Amygdala (tissue), 56 donors: ENCODE data around the gene OR6N2.

Experiments used
- DNase-seq, 56 donors: peaks; one replicate each; lab custom pipeline; 2025; lab: John Stamatoyannopoulos, UW

The OR6N2 gene

DNA sequence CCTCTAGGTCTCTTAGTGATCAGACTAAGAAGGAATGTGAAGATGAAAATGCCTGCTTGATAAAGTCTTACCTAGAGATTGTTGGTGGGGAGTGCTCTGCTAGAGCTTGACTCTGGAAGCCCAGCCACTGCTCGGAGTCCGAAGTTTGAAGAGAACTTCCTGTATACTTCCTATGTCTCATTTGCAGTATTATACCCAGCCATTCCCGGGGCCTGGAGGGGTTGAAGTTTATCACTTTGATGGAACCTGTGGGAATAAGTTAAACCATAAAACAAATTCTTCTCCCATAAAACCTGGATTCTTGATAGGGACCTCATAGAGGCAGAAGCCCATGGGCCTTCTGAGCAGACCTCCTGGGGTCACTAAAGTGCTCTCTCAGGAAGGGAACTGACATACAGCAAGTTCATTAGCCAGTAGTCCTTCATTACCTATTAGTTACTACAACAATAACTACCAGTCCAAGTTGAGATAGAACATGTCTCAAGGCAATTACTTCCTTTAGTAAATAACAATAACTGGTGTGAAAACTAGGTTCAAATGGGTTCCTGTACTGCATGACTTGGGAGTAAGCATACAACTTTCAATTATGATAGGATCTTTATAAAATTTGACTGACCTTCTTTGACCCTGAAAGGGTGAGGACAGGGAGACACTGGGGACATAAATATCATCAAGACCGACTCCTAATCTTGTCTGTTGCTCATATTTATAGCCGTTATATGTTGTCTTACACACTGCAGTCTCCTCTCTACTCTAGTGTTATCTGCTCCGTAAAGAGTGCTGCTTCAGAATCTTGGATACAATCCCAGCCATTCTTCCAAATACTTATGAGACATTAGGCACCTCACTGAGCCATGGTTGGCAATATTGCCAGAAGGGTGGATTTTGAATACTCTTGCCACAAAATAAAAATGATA lies 8.8 kb downstream of the OR6N2 start, which contains the start of gene OR6N1:
TSS of gene OR6N1 (minus strand) at position 246 of the 917 bp plus-strand sequence. CDS start 5,513 bp downstream, outside the sequence.
- no peak for DNase-seq

DNA sequence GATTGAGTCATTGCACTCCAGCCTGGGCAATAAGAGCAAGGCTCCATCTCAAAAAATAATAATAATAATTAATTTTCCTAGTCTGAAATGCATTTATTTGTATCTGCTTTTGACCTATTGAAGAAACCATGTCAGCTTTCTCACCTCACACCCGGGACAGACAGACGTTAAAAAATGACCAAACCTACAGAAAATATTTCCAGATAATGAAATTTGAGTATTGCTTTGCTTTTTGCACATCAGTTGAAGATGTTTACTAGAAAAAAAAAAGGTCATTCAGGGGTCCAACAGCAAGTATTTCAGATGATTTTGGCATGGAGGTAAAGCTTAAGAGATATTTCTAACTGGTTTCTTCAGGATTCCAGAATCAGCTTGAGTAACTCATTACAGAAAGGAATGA lies 26.6 kb downstream of the OR6N2 start, which contains the start of gene OR6K6:
TSS of gene OR6K6 (plus strand) at position 301 of the 400 bp plus-strand sequence. CDS start 168 bp downstream, outside the sequence.
- no peak for DNase-seq

DNA sequence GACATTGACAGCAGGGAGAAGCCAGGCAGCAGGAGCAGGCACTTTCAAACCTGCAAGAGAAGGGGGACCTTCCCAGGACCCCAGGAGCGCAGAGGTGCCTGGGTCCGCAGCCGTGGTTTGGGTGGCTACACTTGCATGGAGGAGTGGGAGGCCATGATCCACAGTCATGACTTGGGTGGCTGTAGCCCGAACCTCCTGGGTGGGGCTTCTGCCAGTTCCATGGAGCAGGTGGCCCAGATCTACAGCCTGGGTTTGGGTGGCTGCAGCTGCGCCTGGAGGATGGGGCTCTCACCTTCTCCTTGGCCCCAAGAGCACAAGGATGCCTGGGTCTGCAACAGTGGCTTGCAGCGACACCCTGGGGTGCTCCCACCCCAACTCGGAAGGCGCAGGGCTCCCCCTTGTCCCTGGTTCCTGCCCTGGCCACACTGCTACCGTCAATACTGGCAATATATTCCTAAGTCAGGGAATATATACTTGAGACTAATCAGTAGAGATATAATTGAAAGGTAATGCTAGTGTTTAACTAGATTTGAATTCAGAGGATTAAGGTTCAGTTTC lies 28.8 kb downstream of the OR6N2 start:
- no peak for DNase-seq

DNA sequence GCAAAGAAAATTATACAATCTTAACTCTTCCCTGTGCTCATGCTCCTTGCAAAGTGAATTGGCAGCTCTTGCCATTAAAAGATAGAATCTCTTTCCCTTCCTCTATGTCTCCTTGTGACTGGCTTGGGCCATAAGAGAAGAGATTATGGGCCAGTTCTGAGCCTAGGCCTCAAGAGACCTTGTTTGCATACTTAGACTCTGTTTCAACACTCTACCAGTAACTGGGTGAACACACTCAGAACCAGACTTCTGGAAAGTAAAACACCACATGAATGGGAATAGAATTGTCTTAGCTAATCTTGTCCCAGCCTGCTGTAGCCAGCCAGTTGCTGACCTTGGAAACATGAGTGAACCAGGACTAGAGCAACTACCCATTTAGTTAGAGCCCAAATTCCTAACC lies 45.2 kb downstream of the OR6N2 start:
- no peak for DNase-seq

DNA sequence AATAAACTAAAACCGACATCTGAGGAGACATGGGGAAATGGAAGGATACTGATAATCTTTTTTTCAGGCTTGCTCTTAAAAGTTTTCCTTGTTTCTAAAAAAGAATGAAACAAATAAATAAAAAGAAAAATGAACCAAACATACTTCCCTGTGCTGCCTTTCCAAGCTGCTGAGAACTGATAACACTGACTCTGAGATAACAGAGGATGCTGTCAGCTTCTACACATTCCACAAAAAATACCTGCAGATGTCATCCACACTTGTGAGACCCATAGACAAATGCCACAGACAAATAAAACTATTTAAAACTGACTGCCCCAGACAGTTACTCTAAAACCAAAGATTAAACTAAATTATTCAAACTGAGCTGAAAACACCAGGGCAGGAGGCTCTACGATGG lies 48.5 kb downstream of the OR6N2 start:
- no peak for DNase-seq

DNA sequence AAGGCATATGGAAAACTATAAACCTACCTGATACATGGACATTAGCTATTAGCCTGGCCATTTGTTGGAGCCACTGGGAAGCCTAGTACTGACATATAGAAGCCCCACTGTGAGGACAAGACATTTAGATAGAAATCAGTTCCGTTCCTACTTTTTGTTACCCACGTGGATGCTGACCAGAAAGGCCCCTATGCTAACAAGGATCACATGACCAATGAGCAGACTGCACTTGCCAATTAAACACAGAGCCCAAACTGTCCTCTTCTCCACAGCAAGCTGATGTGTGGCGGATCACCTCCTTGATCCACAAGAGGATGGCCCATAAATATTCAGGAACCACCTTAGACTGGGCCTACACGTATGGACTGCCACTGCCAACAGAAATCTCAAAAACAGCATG lies 49.3 kb downstream of the OR6N2 start:
- no peak for DNase-seq

DNA sequence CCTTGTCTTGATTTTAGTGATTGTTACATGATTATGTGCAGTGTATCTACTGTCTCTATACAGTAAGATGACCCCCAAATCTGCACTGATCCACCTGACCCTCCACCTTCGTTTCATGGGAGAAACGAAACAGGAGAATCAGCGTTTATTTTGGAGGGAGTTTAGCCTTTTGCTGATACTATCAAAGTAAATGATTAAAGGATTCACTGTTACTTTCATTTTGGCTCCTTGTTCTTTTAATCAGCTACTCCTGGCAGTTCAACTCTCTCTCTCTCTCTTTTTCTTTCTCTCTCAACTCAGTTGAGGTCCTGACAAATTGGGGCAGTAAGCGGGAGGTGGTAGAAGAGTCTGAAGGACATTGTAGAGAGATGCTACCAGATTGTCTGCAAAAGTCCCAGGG lies 50.6 kb downstream of the OR6N2 start:
- no peak for DNase-seq

DNA sequence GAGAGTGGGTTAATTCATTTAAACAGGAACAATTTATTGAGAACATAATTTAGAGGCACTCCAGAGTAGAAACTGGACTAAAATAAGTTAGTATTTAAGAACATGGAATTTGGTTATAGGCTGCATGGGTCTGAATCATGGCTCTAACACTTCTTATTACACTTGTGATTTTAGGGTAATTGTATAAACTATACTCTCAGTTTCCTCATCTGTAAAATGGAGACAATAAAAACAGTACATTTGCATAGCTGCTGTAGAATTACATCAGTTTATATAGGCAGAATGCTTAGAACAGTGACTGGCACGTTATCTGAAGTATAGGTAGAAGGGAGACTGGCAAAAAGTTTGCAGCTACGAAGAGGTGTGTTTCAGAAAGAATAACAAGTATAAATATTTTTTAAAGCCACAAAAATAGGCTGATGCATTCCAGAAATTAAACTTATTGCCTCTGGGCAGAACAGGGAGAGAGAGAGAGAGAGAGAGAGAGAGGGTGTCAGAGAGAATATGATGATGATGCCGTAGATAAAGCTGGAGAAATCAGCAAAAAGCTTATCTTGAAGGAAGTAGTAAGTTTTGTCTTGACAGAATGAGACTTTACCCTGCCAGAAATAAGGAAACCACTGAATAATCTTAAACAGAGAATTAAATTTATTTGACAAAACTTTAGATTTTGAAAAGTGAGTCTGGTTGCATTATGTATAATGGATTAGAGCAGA lies 52.3 kb downstream of the OR6N2 start:
- no peak for DNase-seq

DNA sequence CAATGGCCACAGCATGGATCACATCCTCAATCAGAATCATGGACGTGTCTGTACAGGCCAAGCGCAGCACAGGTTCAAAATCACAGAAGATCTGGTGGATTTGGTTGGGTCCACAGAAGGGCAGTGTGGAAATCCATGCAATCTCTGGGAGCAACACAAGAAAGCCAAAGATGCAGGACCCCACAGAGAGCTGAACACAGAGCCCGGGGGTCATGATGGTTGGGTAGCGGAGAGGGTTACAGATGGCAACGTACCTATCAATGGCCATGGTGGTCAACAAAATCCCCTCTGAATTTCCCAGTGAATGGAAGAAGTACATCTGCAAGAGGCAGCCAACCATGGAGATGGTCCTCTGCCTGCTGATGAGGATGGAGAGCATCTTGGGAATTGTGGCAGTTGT lies 56.6 kb downstream of the OR6N2 start:
- DNase-seq = no peak
